ENCODE data around the gene NCS1.
A peak's percentile ranks its signal among the peaks of the same experiment; 100 is the strongest.

The NCS1 gene

GRCh38 chr9:130242270-130243014 is 70.2 kb downstream of the NCS1 start:
- TF ChIP-seq, protein P1, sequence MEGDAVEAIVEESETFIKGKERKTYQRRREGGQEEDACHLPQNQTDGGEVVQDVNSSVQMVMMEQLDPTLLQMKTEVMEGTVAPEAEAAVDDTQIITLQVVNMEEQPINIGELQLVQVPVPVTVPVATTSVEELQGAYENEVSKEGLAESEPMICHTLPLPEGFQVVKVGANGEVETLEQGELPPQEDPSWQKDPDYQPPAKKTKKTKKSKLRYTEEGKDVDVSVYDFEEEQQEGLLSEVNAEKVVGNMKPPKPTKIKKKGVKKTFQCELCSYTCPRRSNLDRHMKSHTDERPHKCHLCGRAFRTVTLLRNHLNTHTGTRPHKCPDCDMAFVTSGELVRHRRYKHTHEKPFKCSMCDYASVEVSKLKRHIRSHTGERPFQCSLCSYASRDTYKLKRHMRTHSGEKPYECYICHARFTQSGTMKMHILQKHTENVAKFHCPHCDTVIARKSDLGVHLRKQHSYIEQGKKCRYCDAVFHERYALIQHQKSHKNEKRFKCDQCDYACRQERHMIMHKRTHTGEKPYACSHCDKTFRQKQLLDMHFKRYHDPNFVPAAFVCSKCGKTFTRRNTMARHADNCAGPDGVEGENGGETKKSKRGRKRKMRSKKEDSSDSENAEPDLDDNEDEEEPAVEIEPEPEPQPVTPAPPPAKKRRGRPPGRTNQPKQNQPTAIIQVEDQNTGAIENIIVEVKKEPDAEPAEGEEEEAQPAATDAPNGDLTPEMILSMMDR (IDR thresholded peaks at IDR 0.05; ENCODE audit: control extremely low read depth, extremely low read depth, low read depth, missing control alignments), result no peak
- CTCF ChIA-PET, result interaction anchor here (1.1 to 8.9 kb wide), 9 partner anchors 11 to 132 kb away, joined by 3 to 101 read pairs (median 7); no protein-coding TSS in a partner anchor
- no peak for DNase-seq (ENCODE audit: extremely low spot score)
- POLR2A ChIA-PET, result no interaction called here

- peak; percentile 82 for DNase-seq (ENCODE audit: extremely low spot score)
- TF ChIP-seq, protein P1 (IDR thresholded peaks at IDR 0.05; ENCODE audit: control extremely low read depth, extremely low read depth, low read depth, missing control alignments), result peak; percentile 89
- CTCF ChIA-PET, result interaction anchor here (0.7 to 8.9 kb wide), 13 partner anchors 10 to 133 kb away, joined by 3 to 101 read pairs (median 7); no protein-coding TSS in a partner anchor
- POLR2A ChIA-PET, result no interaction called here
Measured at GRCh38 chr9:130243015-130243881, 71.0 kb downstream of the NCS1 start.

GRCh38 chr9:130243882-130244170 is 71.6 kb downstream of the NCS1 start:
- ChIA-PET POLR2A (no interaction called here), CTCF (interaction anchor here (0.7 to 8.9 kb wide), 13 partner anchors 8 to 133 kb away, joined by 3 to 101 read pairs (median 7); no protein-coding TSS in a partner anchor)
- TF ChIP-seq, protein P1 (IDR thresholded peaks at IDR 0.05; ENCODE audit: control extremely low read depth, extremely low read depth, low read depth, missing control alignments), result no peak

GRCh38 chr9:130244548-130245165 is 72.5 kb downstream of the NCS1 start:
- ChIA-PET CTCF (interaction anchor here (0.8 to 8.9 kb wide), 12 partner anchors 9 to 507 kb away, joined by 3 to 101 read pairs (median 6); no protein-coding TSS in a partner anchor), POLR2A (interaction anchor here (0.6 kb wide), 1 partner anchor 91 kb away, joined by 7 read pairs; no protein-coding TSS in a partner anchor)
- TF ChIP-seq, protein P1 (IDR thresholded peaks at IDR 0.05; ENCODE audit: control extremely low read depth, extremely low read depth, low read depth, missing control alignments), result no peak
- no peak for DNase-seq (ENCODE audit: extremely low spot score)

More at GRCh38 chr9:130243882-130244170, 71.6 kb downstream of the NCS1 start:
- no peak for DNase-seq (ENCODE audit: extremely low spot score)

DNA sequence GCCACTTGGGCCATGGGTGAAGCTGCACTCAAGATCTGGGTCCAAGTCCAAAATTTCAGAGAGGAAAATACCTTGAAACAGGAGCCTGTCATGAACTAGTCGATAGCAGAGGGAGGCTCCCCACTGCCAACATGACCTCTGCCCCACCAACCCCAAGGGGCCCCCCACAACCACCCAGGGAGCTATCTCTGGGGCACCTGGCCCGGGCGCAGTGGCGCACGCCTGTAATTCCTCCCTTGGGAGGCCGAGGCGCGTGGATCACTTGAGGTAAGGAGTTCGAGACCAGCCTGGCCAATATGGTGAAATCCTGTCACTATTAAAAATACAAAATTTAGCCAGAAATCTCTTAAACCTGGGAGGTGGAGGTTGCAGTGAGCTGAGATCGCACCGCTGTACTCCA is 73.3 kb downstream of the NCS1 start:
- TF ChIP-seq, protein P1 (IDR thresholded peaks at IDR 0.05; ENCODE audit: control extremely low read depth, extremely low read depth, low read depth, missing control alignments), result no peak
- ChIA-PET CTCF (interaction anchor here (0.8 to 3.3 kb wide), 6 partner anchors 9 to 508 kb away, joined by 3 to 15 read pairs (median 3); no protein-coding TSS in a partner anchor), POLR2A (interaction anchor here (0.6 kb wide), 1 partner anchor 92 kb away, joined by 7 read pairs; no protein-coding TSS in a partner anchor)
- DNase-seq (ENCODE audit: extremely low spot score), result no peak

- TF ChIP-seq, protein P1 (IDR thresholded peaks at IDR 0.05; ENCODE audit: control extremely low read depth, extremely low read depth, low read depth, missing control alignments), result no peak
- ChIA-PET POLR2A (interaction anchor here (0.5 kb wide), 2 partner anchors 363 to 1082 kb away, joined by 3 read pairs; no protein-coding TSS in a partner anchor), CTCF (interaction anchor here (0.8 to 3.3 kb wide), 5 partner anchors 10 to 509 kb away, joined by 3 to 15 read pairs (median 3); no protein-coding TSS in a partner anchor)
- no peak for DNase-seq (ENCODE audit: extremely low spot score)
Measured at GRCh38 chr9:130246126-130246525, 73.9 kb downstream of the NCS1 start.

Measured in GM10248 (cell line).